ENCODE results near the gene MIB1.
"Not testable (repeated sequence)": the region's sequence is repeated elsewhere in the genome, so short reads cannot be mapped to it uniquely, and the experiment has no call there.

MIB1 gene

DNA sequence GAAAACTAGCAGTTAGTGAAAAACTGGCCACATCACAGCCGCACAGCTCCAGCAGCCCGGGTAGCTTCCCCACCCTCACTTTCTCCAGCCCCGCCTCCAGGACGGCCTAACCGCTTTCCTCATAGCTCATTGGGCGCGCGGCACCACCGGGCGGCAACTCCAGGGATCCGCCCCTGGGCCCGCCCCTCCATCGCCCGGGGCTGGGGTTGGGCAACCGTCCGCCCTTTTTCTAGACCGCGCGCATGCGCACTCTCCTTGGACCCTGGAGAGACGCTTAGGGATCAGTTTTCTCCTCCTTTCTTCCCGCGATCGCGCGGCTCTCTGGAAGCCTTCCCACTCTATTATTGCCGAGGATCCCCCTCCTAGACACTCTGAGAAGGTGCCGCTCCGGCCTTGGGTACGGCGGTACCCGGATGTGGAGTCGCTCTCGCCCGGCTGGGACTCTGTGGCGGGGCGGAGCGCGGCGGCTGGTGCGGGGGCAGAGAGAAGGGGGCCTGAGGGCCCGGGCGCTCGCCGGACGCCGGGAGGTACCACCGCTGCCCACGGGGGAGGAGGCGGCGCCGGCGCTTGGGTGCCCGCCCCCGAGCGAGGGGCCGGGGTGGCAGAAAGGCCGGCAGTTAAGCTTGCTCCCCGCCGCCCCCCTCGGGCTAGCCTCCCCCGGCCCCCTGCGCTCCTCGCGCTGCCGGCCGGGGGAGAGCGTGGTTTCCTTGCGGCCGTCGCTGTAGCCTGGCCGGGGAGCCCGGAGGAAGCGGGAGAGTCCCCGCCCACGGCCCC is at the start of gene MIB1:
Gene MIB1, plus strand, starts transcription at position 255 of the 774 bp plus-strand sequence. CDS start 792 bp downstream, outside the sequence.
- peak; percentile 98 for FAIRE-seq
- peak; percentile 89 for DNase-seq (ENCODE audit: extremely low spot score, insufficient read length, low read depth)

DNA sequence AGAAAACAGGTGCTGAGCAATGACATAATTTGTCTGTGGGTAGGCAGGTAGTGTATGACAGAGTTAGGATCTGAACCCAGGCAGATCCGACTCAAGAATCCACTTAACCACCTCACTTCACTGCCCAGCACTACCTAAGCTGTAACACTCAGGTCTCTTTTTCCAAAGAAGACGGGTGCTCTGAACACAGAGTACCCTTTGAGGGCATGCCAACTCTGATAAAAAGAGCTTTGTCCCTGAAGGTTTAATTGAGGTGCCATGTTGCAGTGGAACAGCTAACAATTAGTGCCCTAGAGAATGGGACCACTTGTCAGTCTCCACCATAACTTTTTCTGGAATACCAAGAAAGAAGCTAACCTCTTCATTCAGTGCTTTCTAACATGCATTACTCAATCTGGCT is 47.3 kb upstream of the MIB1 start:
- no peak for DNase-seq (ENCODE audit: extremely low spot score, insufficient read length, low read depth)

DNA sequence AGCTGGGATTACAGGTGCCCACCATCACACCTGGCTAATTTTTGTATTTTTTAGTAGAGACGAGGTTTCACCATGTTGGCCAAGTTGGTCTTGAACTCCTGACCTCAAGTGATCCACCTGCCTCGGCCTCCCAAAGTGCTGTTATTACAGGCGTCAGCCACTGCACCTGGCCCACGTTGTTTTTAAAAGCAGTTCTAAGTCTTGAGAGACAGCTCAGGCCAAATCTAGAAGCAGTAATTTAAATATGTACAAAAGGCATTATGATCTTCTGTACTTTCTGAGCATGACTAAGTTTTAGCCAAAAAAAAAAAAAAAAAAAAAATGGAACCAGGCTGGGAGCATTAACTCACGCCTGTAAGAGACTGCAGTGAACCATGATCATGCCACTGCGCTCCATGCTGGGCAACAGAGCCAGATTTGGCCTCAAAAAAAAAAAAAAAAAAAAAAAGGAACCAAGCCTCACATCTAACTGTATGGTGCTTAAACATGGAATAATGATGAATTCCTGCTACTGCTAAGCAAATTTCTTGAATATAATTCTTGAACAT is 40.0 kb upstream of the MIB1 start:
- no peak for FAIRE-seq

More for the DNA sequence above, 47.3 kb upstream of the MIB1 start:
- FAIRE-seq: no peak

DNA sequence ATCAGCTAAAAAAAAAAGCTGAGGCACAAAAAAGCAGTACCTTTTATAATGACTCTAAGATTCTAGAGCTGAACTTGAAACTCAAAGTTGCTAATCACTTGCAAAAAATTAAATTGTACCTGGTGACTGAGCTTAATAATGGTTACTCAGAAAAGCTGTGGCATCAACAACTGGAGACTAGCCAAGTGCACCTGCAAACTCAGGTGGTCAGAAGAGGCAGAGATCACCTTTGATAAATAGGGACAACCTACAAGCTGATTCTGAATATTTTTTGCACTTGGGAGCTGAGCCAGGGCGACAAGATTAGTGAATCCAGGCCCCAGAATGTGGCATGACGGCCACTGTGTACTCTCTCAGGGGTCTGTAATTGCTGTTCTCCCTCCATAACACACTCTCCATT is 39.0 kb upstream of the MIB1 start:
- FAIRE-seq (no peak), DNase-seq (ENCODE audit: extremely low spot score, insufficient read length, low read depth) (no peak)

More for the DNA sequence above, 40.0 kb upstream of the MIB1 start:
- DNase-seq (ENCODE audit: extremely low spot score, insufficient read length, low read depth): no peak

DNA sequence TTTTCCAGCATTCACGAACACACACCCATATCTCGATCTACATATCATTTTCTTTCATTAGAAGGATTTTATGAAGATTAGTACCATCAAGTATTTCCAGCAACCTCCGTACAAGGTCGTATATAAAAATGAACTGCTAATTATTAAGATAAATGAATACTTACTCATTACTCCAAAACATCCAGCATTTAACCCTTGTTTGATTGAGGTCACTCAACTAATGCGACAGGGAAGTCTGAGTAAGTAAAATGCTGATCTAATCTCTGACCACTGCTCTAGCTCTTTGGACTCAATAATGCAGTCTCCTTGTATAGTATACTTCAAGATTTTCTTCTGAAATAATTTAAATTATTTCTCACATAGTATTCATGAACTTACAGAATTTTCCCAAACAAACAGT is 38.0 kb upstream of the MIB1 start:
- DNase-seq (ENCODE audit: extremely low spot score, insufficient read length, low read depth): no peak
- FAIRE-seq: no peak

DNA sequence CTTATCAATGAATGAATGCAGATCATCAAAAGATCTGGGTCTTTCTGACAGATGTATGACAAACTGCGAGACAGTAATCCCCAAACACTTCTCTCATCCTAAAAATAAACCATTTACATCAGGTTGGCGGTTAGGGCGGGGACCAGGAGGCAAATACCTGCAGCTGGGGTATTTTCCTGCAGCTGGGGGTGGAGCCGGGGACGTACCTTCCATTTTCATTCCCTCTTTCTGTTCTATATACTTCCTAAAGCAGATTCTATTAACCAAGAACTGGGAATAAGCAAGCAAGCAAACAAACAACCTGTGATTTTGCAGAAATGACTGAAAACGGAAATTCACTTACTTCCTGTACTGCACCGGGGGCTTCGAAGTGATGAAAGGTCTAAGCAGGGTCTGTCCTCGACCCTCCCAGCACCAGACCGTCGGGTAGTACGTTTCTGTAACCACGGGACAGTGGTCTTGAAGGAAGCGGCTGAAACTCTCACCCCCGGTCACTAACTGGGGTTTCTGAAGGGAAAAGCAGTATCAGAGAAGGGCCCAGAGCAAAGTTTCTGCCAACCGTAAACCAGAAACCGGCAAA is 37.3 kb upstream of the MIB1 start:
- FAIRE-seq (peak; percentile 79), DNase-seq (ENCODE audit: extremely low spot score, insufficient read length, low read depth) (no peak)

DNA sequence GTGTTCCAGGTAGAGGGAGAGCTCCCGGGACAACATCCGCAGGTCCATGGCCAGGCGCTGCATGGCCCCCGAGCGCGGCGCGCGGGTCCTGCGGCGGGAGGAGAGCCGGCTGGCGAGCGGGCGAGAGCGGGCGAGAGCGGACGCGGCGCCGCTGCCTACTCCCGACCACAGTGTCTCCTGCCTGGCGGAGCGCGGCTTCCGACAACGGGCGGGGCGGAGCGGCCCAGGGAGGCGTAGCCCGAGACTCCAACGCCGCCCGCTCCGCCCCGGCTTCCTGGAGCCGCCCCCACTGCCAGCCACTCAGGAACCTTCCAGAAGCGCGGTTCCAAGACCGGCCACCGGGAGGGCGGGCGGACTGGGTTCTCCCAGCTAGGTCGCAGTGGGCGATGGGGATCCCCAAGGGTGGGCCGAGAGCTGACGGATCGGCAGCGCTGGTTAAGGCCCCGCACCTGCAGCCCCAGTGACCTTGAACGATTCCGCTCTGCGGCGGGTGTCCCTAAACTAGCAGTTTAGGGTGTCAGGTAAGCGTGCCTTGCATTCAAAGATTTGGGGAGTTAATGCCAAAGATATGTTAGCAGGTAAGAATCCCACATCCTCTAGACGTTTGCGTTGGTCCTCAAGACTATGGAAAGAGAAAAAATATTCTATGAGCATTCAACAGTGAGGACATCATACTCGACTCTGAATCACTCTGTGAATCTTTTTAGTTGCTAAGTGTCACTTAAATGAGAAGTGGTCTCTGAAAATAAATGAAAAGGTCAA is 35.8 kb upstream of the MIB1 start, which contains the start of gene ABHD3:
Gene ABHD3, minus strand, starts transcription at position 172 of the 762 bp plus-strand sequence. Its CDS starts 109 bp downstream, at position 63.
- DNase-seq (ENCODE audit: extremely low spot score, insufficient read length, low read depth) (peak; percentile 80), FAIRE-seq (peak; percentile 88)

DNA sequence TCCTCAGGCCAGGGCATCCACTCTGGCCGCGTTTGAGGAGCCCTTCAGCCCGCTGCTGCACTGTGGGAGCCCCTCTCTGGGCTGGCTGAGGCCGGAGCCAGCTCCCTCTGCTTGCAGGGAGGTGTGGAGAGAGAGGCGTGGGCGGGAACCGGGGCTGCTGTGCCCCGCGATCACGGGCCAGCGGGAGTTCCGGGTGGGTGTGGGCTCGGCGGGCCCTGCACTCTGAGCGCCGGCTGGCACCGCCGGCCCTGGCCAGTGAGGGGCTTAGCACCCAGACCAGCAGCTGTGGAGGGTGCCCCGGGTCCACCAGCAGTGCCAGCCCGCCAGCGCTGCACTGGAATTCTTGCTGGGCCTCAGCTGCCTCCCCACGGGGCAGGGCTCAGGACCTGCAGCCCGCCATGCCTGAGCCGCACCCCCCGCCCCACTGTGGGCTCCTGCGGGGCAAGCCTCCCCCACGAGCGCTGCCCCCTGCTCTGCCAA is 34.2 kb upstream of the MIB1 start:
- DNase-seq (ENCODE audit: extremely low spot score, insufficient read length, low read depth) (no peak), FAIRE-seq (no peak)

DNA sequence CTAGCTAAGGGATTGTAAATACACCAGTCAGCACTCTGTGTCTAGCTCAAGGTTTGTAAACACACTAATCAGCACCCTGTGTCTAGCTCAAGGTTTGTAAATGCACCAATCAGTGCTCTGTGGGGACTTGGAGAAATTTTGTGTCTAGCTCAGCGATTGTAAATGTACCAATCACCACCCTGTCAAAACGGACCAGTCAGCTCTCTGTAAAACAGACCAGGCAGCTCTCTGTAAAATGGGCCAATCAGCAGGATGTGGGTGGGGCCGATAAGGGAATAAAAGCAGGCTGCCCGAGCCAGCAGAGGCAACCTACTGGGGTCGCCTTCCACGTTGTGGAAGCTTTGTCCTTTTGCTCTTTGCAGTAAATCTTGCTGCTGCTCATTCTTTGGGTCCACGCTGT is 33.5 kb upstream of the MIB1 start:
- FAIRE-seq; DNase-seq (ENCODE audit: extremely low spot score, insufficient read length, low read depth): not testable (repeated sequence)

DNA sequence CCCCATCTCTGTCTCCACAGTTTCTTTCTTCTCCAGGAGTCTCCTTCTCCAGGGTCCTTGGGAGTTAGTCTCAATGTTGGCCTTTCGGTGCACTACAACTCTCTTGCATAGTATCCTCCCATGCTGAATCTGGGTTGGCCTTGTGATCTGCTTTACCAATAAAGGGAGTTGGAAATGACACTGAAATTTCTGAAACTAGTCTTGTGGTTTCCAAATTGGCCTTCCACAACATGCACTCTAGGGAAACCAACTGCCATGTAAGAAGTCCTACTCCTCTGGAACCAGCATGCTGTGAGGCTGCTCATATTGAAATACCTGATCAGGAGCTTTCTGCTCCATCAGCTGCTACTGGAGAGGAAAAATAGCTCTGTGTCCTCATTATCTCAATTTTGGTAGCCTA is 26.1 kb upstream of the MIB1 start:
- no peak for FAIRE-seq
- DNase-seq (ENCODE audit: extremely low spot score, insufficient read length, low read depth): no peak

DNA sequence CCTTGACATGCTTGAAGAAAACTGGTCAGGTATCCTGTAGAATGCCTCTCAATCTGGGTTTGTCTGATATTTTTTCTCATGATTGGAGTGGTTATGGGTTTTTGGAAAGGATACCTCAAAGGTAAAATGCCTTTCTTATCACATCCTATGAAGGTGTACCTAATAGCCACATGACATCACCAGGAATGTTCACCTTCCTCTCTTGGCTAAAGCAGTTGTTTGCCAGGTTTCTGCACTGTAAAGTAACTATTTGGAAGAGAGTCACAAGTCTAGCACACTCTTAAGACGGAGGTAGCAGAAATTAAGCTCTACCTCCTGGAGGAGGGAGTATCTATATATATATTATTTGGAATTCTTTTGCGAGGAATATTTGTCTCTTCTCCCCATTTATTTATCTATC is 17.9 kb upstream of the MIB1 start:
- DNase-seq (ENCODE audit: extremely low spot score, insufficient read length, low read depth) (no peak), FAIRE-seq (no peak)

DNA sequence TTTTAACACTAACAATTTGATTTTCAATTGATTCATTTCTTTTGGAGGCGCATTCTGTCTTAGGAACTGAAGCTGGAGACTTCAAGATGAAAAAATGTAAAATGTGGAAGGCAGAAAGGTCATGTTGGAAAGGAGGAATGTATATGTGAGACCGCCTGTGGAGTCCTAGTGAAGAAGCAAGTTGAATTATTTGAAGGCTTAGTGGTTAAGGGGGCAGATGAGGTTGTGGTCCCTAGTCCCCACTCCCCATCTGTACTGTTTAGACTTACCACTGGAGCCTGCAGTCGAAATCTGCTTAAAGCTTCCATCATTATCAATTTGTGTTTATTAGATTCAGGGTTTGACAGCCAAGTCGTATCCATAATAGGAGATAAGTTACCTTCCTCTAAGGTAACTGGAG is 15.4 kb upstream of the MIB1 start:
- DNase-seq (ENCODE audit: extremely low spot score, insufficient read length, low read depth) (no peak), FAIRE-seq (no peak)

DNA sequence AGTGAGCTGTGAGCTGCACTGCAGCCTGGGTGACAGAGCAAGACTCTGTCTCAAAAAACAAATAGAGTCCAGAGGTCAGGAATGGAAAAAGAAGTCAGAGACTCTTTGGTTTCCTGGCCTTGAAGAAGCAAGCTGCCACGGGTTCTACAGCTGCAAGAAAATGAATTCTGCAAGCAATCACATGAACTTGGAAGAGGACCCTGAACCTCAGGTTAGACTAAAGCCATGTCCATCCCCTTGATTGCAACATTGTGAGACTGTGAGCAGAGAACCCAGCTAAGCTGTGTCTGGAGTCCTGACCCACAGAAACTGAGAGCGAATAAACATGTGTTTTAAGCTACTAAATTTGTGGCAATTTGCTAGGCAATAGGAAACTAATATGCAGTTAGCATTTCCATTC is 12.9 kb upstream of the MIB1 start:
- FAIRE-seq (no peak), DNase-seq (ENCODE audit: extremely low spot score, insufficient read length, low read depth) (no peak)

DNA sequence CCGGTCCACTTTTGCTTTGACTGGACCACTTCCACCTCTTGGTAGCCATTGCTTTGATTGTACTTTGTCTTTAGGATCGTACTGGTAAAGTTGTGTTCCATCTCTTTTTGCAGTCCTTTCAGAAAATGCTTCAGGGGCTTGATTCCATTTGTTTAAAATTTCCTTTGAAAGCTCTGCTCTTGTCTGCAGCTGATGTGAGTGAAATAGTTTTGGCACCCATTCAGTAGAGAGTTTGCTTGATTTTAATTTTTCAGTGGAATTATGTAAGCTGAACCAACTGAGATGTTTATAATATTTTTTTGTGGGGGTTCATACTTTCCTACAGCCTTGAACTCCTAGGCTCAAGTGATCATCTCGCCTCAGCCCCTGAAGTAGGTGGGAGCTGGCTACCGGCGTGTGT is 7.6 kb upstream of the MIB1 start:
- DNase-seq (ENCODE audit: extremely low spot score, insufficient read length, low read depth): no peak
- no peak for FAIRE-seq

DNA sequence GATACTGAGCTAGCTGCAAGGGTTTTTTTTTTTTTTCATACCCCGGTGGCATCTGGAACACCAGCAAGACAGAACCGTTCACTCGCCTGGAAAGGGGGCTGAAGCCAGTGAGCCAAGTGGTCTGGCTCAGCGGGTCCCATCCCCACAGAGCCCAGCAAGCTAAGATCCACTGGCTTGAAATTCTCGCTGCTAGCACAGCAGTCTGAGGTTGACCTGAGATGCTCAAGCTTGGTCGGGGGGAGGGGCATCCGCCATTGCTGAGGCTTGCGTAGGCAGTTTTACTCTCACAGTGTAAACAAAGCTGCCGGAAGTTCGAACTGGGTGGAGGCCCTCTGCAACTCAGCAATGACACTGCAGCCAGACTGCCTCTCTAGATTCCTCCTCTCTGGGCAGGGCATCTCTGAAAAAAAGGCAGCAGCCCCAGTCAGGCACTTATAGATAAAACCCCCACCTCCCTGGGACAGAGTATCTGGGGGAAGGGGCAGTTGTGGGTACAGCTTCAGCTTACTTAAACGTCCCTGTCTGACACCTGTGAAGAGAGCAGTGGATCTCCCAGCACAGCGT is 5.1 kb upstream of the MIB1 start:
- FAIRE-seq (no peak), DNase-seq (ENCODE audit: extremely low spot score, insufficient read length, low read depth) (no peak)

DNA sequence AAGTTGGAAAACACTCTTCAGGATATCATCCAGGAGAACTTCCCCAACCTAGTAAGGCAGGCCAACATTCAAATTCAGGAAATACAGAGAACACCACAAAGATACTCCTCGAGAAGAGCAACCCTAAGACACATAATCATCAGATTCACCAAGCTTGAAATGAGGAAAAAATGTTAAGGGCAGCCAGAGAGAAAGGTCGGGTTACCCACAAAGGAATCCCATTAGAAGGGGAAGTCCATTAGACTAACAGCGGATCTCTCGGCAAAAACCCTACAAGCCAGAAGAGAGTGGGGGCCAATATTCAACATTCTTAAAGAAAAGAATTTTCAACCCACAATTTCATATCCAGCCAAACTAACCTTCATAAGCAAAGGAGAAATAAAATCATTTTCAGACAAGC is 3.7 kb upstream of the MIB1 start:
- not testable (repeated sequence) for FAIRE-seq; DNase-seq (ENCODE audit: extremely low spot score, insufficient read length, low read depth)

DNA sequence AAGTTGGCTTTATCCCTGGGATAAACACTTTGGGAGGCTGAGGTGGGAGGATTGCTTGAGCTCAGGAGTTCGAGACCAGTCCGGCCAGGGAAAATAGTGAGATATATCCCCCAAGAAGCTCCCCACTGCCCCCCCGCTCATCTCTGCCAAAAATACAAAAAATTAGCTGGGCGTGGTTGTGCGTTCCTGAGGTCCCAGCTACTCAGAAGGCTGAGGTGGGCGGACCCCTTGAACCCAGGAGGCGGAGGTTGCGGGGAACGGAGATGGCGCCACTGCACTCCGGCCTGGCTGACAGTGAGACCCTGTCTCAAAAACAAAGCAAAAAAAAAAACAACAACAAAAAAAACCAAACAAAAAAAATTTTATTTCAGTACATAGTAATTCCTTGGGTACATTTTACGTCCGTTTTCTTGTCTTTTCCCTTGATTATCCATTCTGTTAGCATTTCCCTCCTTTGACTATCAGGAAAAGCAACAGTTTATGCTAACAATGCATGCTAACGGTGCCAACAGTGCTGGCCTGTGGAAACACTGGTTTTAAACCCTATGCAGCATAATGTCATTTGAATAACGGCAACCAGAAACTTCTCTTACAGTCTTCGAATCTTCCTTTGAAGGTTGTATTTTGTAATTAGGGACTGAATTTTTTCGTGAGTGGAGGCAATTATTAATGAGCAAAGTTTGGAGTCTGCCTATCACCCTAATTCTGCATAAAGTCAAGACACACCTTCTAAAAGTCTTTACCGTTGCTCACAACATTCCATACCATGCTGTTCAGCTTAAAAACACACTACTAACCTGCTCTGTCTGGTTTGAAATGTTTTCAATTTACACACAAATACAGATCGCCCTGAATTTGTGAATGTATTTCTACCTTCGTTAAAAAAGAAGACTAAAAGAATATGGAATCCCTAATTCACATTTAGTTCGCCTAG is 721 bp upstream of the MIB1 start:
- DNase-seq (ENCODE audit: extremely low spot score, insufficient read length, low read depth): no peak
- no peak for FAIRE-seq

DNA sequence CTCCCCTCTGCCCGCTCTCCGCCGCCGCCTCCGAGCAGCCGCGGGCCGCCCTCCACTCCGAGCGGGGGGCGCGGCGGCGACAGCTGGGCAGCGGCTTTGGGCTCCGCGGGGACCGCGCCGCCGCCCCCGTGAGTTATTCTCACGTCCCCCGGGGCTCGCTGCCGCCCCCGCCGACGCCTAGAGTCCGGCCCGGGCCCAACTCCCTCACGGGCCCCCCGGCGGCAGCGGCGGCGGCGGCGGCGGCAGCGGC is 645 bp downstream of the MIB1 start:
- no peak for DNase-seq (ENCODE audit: extremely low spot score, insufficient read length, low read depth)
- FAIRE-seq: no peak

DNA sequence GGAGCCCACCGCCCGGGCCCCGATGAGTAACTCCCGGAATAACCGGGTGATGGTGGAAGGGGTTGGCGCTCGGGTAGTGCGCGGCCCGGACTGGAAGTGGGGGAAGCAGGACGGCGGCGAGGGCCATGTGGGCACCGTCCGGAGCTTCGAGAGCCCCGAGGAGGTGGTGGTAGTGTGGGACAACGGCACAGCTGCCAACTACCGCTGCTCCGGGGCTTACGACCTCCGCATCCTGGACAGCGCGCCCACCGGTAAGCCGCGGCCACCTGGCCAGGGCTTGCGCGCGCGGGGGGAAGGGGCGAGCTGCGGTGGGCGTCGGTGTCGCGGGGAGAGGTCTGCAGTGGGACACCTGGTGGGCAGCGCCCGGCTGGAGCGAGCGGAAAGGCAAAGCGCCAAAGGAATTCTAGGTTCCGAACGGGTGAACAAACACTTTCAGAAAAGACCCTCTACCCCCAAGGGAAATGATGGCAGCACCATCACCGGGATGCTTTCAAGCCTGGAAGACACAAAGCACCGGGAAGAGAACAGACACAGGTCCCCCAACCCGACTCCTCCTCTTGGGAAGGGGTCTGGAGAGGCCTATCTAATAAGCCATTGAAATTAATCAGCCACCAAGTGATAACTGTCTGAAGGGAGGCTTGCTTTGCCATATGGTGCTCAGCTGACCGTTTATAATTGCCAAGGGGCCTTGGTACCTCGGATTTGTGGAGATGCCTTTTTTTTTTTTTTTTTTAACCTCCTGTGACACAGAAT is 1.1 kb downstream of the MIB1 start:
- DNase-seq (ENCODE audit: extremely low spot score, insufficient read length, low read depth): no peak
- FAIRE-seq: peak; percentile 18

Data from GM18507 (cell line).